Measurements from ENCODE around the gene EIF3A.
"Not testable (repeated sequence)": the region's sequence is repeated elsewhere in the genome, so short reads cannot be mapped to it uniquely, and the experiment has no call there.

DNA sequence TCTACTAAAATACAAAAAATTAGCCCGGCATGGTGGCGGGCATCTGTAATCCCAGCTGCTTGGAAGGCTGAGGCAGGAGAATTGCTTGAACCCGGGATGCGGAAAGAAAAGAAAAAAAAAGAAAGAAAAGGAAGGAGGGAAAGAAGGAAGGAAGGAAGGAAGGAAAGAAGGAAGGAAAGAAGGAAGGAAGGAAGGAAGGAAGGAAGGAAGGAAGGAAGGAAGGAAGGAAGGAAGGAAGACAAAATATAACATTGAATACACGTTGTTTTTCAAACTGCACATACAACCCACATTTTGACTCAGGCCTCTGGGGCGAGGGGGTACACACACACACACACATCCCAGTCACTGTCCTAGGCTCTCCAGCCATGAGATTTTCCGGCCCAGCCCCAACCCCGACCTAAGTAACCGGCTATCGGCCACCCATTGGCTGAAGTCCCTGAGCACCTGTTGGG, 52.1 kb downstream of the EIF3A start:
- TF ChIP-seq, protein P1, sequence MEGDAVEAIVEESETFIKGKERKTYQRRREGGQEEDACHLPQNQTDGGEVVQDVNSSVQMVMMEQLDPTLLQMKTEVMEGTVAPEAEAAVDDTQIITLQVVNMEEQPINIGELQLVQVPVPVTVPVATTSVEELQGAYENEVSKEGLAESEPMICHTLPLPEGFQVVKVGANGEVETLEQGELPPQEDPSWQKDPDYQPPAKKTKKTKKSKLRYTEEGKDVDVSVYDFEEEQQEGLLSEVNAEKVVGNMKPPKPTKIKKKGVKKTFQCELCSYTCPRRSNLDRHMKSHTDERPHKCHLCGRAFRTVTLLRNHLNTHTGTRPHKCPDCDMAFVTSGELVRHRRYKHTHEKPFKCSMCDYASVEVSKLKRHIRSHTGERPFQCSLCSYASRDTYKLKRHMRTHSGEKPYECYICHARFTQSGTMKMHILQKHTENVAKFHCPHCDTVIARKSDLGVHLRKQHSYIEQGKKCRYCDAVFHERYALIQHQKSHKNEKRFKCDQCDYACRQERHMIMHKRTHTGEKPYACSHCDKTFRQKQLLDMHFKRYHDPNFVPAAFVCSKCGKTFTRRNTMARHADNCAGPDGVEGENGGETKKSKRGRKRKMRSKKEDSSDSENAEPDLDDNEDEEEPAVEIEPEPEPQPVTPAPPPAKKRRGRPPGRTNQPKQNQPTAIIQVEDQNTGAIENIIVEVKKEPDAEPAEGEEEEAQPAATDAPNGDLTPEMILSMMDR (IDR thresholded peaks at IDR 0.05; ENCODE audit: insufficient read depth, low read length, poor library complexity, severe bottlenecking) = not testable (repeated sequence)
- TF ChIP-seq EZH2phosphoT487 (conservative IDR thresholded peaks at IDR 0.05; ENCODE audit: low read length) = not testable (repeated sequence)
